ENCODE results near the gene AHDC1.
"Not testable (repeated sequence)": the region's sequence is repeated elsewhere in the genome, so short reads cannot be mapped to it uniquely, and the experiment has no call there.

The AHDC1 gene

GRCh38 chr1:27551170-27551952 is 52.6 kb downstream of the AHDC1 start:
- DNase-seq (ENCODE audit: low read depth in 2 of 2), result no peak

GRCh38 chr1:27550510-27551169 is 53.3 kb downstream of the AHDC1 start:
- DNase-seq (ENCODE audit: low read depth in 2 of 2), result no peak

GRCh38 chr1:27549807-27550408 is 54.0 kb downstream of the AHDC1 start:
- DNase-seq (ENCODE audit: low read depth in 2 of 2), result no peak

- DNase-seq (ENCODE audit: low read depth in 2 of 2), result no peak
Observed at GRCh38 chr1:27548858-27549719, 54.9 kb downstream of the AHDC1 start.

GRCh38 chr1:27548136-27548853 is 55.6 kb downstream of the AHDC1 start:
- DNase-seq (ENCODE audit: low read depth in 2 of 2), result no peak

GRCh38 chr1:27547220-27548116 is 56.5 kb downstream of the AHDC1 start:
- no peak for DNase-seq (ENCODE audit: low read depth in 2 of 2)

GRCh38 chr1:27545876-27546275 is 58.1 kb downstream of the AHDC1 start:
- no peak for DNase-seq (ENCODE audit: low read depth in 2 of 2)

GRCh38 chr1:27545271-27545670 is 58.7 kb downstream of the AHDC1 start:
- no peak for DNase-seq (ENCODE audit: low read depth in 2 of 2)

GRCh38 chr1:27544834-27545233 is 59.1 kb downstream of the AHDC1 start:
- DNase-seq (ENCODE audit: low read depth in 2 of 2), result no peak

GRCh38 chr1:27543284-27543683 is 60.7 kb downstream of the AHDC1 start:
- DNase-seq (ENCODE audit: low read depth in 2 of 2), result no peak

GRCh38 chr1:27542463-27543273 is 61.3 kb downstream of the AHDC1 start:
- DNase-seq (ENCODE audit: low read depth in 2 of 2), result no peak

- no peak for DNase-seq (ENCODE audit: low read depth in 2 of 2)
Observed at GRCh38 chr1:27539901-27540861, 63.8 kb downstream of the AHDC1 start.

- DNase-seq (ENCODE audit: low read depth in 2 of 2), result no peak
Observed at GRCh38 chr1:27538793-27539192, 65.2 kb downstream of the AHDC1 start.

- not testable (repeated sequence) for DNase-seq (ENCODE audit: low read depth in 2 of 2)
Observed at GRCh38 chr1:27538305-27538676, 65.7 kb downstream of the AHDC1 start.

- DNase-seq (ENCODE audit: low read depth in 2 of 2), result no peak
Observed at GRCh38 chr1:27536767-27537166, 67.2 kb downstream of the AHDC1 start.

GRCh38 chr1:27536010-27536757 is 67.8 kb downstream of the AHDC1 start:
- DNase-seq (ENCODE audit: low read depth in 2 of 2), result no peak

- DNase-seq (ENCODE audit: low read depth in 2 of 2), result no peak
Observed at GRCh38 chr1:27535386-27535785, 68.6 kb downstream of the AHDC1 start.

All from stimulated activated CD8-positive, alpha-beta memory T cell treated with anti-CD3 and anti-CD28 coated beads, Interleukin-15, amount 100 ng/mL, for 4 hours (primary cell).